Lung (tissue), 12 donors: ENCODE measurements around the gene TPD52L2. TPM values are rescaled to one million over a fixed set of nuclear protein-coding genes. Genes with fewer than 3 reads are reported as not detected.

Experiments used
- ATAC-seq: fragments of 200-7000 bp; cut with Tn5 transposase; one replicate; pipeline ENCODE4 v1.9.1; 2020; ENCODE audit warnings: moderate number of reproducible peaks; ENCODE audit not compliant: insufficient read depth, low FRiP score
- DNase-seq, 3 donors: peaks; one replicate each; pipeline ENCODE4 v3.0.0-alpha.2; 2013 to 2017
- H3K27ac ChIP-seq, 2 donors: one replicate each; pipeline ENCODE4 v1.5.1; 2013; ENCODE audit warnings: mild to moderate bottlenecking in 2 of 2, moderate library complexity in 2 of 2, control low read depth in 1 of 2, inconsistent platforms in 1 of 2, low read depth in 1 of 2, low read length in 1 of 2
- H3K27me3 ChIP-seq, 3 donors: one replicate each; pipeline ENCODE4 v1.5.1; 2013; ENCODE audit warnings: low read length in 2 of 3; ENCODE audit not compliant: control insufficient read depth in 3 of 3, insufficient read depth in 3 of 3
- H3K36me3 ChIP-seq, 4 donors: one replicate each; pipeline ENCODE4 v1.5.1; 2013; ENCODE audit warnings: low read length in 4 of 4, mild to moderate bottlenecking in 1 of 4, moderate library complexity in 1 of 4; ENCODE audit not compliant: control insufficient read depth in 4 of 4, insufficient read depth in 4 of 4
- H3K4me1 ChIP-seq, 5 donors: one replicate each; pipeline ENCODE4 v1.5.1; 2013; ENCODE audit warnings: low read length in 5 of 5, mild to moderate bottlenecking in 2 of 5, moderate library complexity in 1 of 5; ENCODE audit not compliant: control insufficient read depth in 5 of 5, insufficient read depth in 5 of 5
- H3K4me3 ChIP-seq: one replicate; pipeline ENCODE4 v1.5.1; 2013; ENCODE audit warnings: mild to moderate bottlenecking, control low read depth, moderate library complexity
- H3K9ac ChIP-seq, 2 donors: one replicate each; pipeline ENCODE4 v1.5.1; 2013; ENCODE audit warnings: low read length in 2 of 2, control low read depth in 1 of 2; ENCODE audit not compliant: insufficient read depth in 1 of 2
- H3K9me3 ChIP-seq, 4 donors: one replicate each; pipeline ENCODE4 v1.5.1; 2013; ENCODE audit warnings: low read length in 3 of 4, mild to moderate bottlenecking in 1 of 4, moderate library complexity in 1 of 4; ENCODE audit not compliant: control insufficient read depth in 4 of 4, insufficient read depth in 3 of 4
- WGBS, 2 donors: extraction: QIAGEN DNeasy Blood & Tissue Kit; methylation state at CpG; one replicate each; pipeline ENCODE4 v1.1.7; 2013; 5-methylcytosine and 5-hydroxymethylcytosine counted together
- polyA plus RNA-seq, 2 donors: library from polyadenylated mRNA; stranded (reverse); fragments of 200-250 nt; gene quantifications; one replicate each; pipeline ENCODE4 v1.2.1, GENCODE V29; 2013
- total RNA-seq, 2 donors: library from RNA; depleted of rRNA in 1 of 2; stranded (reverse); fragments of >200 nt in 1 of 2; gene quantifications; one replicate each; pipeline ENCODE4 v1.2.1, GENCODE V29; 2014 to 2021
- TF ChIP-seq, protein P1 (sequence below): IDR thresholded peaks from 2 replicates; pipeline ENCODE4 v1.5.1; 2012; ENCODE audit warnings: mild to moderate bottlenecking; ENCODE audit errors: control extremely low read depth, extremely low read depth
- donor health status: control.
- donor health status: control.
- donor health status: Bipolar disorder and iron deficiency.
- donor health status: healthy.
- donor health status: DM: yes; HTN: yes; CAD: no.

Gene TPD52L2
- total and polyA plus RNA-seq, 4 donors, result 66.2 to 130 (median 79.3) TPM

DNA sequence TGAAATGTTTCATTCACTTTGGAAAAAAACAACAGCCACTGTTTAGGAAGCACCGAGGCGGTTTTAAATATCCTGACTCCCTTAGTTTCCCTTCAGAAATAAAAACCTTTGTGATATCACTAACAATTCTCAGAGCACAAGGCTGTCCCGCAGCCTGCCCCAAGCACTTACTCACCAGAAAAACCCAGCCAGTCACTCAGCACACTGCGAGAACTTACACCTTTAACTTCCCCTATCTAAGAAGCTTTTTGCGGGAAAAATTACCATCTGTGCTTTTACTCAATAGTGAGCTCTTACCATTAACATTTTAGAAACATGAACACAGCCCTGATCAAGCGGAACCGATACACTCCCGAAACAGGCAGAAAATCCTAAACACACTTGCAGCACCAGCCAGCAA is 43.3 kb upstream of the TPD52L2 start:
- WGBS, 2 donors, result 82 to 86% methylated on average over 8 of the region's 8 CpGs
- TF ChIP-seq, protein P1, sequence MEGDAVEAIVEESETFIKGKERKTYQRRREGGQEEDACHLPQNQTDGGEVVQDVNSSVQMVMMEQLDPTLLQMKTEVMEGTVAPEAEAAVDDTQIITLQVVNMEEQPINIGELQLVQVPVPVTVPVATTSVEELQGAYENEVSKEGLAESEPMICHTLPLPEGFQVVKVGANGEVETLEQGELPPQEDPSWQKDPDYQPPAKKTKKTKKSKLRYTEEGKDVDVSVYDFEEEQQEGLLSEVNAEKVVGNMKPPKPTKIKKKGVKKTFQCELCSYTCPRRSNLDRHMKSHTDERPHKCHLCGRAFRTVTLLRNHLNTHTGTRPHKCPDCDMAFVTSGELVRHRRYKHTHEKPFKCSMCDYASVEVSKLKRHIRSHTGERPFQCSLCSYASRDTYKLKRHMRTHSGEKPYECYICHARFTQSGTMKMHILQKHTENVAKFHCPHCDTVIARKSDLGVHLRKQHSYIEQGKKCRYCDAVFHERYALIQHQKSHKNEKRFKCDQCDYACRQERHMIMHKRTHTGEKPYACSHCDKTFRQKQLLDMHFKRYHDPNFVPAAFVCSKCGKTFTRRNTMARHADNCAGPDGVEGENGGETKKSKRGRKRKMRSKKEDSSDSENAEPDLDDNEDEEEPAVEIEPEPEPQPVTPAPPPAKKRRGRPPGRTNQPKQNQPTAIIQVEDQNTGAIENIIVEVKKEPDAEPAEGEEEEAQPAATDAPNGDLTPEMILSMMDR, result no peak
- no peak for ATAC-seq

DNA sequence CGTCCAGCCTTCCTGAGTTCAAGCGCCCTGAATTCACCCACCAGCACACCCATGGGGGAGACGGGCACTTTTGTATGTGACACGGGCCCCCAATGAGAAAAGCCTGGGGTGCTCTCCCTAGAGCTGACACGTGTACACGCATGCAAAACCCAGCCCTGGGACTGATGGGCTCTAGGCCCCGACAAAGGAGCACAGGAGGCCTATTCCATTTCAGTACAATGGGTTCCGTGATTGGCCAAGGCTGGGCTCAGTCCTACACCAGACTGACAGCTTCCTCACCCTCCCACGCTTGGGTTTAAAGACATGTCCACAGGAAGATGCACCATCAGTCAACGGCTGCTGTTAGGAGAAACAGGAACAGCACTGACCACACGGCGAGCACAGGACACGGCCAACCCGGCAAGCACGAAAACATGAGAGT is 42.8 kb upstream of the TPD52L2 start:
- 62 to 66% methylated on average over 15 of the region's 15 CpGs for WGBS, 2 donors
- ATAC-seq (no peak), DNase-seq (peak in 1 of 3 donors; percentile 15)
- no peaks in the 10 kb centered on the region for H3K36me3 ChIP-seq
- H3K27ac ChIP-seq, result peak overlapping the region in 1 of 2 donors; percentile 53
- TF ChIP-seq, protein P1, result no peak
- H3K4me1 ChIP-seq, result peaks cover 0 to 19% (median 0%) of the 10 kb centered on the region in 5 donors
- no peak overlapping the region for H3K4me3 ChIP-seq
- no peak overlapping the region for H3K9ac ChIP-seq
- H3K27me3 ChIP-seq, result peaks cover 0 to 9% (median 0%) of the 10 kb centered on the region in 3 donors
- no peaks in the 10 kb centered on the region for H3K9me3 ChIP-seq

More for the DNA sequence above, 43.3 kb upstream of the TPD52L2 start:
- Histone ChIP-seq H3K9ac (no peak overlapping the region), H3K9me3 (no peaks in the 10 kb centered on the region), H3K36me3 (no peaks in the 10 kb centered on the region), H3K27me3 (peaks cover 0 to 9% (median 0%) of the 10 kb centered on the region in 3 donors), H3K4me3 (no peak overlapping the region), H3K27ac (no peak overlapping the region), H3K4me1 (peaks cover 0 to 19% (median 0%) of the 10 kb centered on the region in 5 donors)
- DNase-seq, result no peak

DNA sequence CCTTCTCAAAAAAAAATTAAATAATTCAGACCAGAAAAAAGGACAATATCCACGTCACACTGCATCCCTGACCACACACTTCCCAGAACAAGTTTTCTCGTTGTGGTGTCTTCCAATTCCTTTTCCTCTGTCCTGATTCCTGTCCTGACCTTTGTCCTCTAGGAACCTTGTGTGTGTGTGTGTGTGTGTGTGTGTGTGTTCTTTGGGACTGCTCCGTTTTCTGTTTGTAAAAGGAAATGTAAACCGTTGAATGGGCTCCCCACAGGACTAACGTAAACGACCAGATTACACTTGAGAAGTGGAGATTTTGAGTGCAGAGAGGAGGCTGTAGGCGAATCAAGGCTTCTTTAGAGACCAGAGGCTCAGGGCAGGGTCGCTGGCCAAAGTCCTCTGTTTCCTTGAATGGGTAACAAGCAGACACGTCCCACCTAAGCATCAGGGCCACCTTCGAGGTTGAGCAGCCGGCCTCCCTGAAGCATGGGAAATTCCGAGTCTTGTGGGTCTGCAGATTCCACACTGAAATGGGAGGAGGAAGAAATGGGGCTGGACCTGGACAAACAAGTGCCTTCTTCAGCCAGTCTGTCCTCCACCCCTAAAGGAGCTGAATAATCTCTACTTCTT is 41.3 kb upstream of the TPD52L2 start:
- DNase-seq (no peak), ATAC-seq (no peak)
- Histone ChIP-seq H3K36me3 (no peaks in the 10 kb centered on the region), H3K9ac (no peak overlapping the region), H3K4me3 (no peak overlapping the region), H3K4me1 (peaks cover 0 to 22% (median 4%) of the 10 kb centered on the region in 5 donors), H3K27me3 (peaks cover 0 to 14% (median 0%) of the 10 kb centered on the region in 3 donors), H3K27ac (no peak overlapping the region), H3K9me3 (no peaks in the 10 kb centered on the region)
- WGBS, 2 donors, result 51 to 64% methylated on average over 12 of the region's 12 CpGs
- TF ChIP-seq, protein P1, result no peak
